GM18858 (cell line): ENCODE results near the gene OR10G2.

ENCODE experiments used
- ATAC-seq: cut with Tn5 transposase; IDR thresholded peaks from one replicate; pipeline ENCODE4 v1.9.1; 2021; ENCODE audit not compliant: unreplicated experiment

The OR10G2 gene

GRCh38 chr14:21589317-21589716 lies 45.4 kb downstream of the OR10G2 start:
- no peak for ATAC-seq
